Neural progenitor cell (in vitro differentiated cells): Measurements from ENCODE around the gene NLGN4X. TPM values are rescaled to one million over a fixed set of nuclear protein-coding genes. Genes with fewer than 3 reads are reported as not detected.

Source experiments
- DNase-seq: peaks from one replicate; pipeline ENCODE4 v3.0.0-alpha.2; 2016; ENCODE audit warnings: low spot score
- H2AFZ ChIP-seq: fragments of 200-600 bp; sonication (generic); replicated peaks from 2 replicates; pipeline ENCODE4 v1.6.1; 2016; ENCODE audit warnings: antibody characterized with exemption
- H3F3A ChIP-seq: fragments of 200-600 bp; sonication (generic); 2 replicates; pipeline ENCODE4 v1.6.1; 2016; ENCODE audit warnings: antibody characterized with exemption, low read depth
- H3K27ac ChIP-seq: fragments of 200-600 bp; sonication (generic); 2 replicates; pipeline ENCODE4 v1.5.1; 2016; ENCODE audit warnings: mild to moderate bottlenecking
- H3K27me3 ChIP-seq: fragments of 200-600 bp; sonication (generic); 2 replicates; pipeline ENCODE4 v1.6.1; 2016; ENCODE audit warnings: mild to moderate bottlenecking, moderate library complexity
- H3K36me3 ChIP-seq: fragments of 200-600 bp; sonication (generic); 2 replicates; pipeline ENCODE4 v1.5.1; 2016
- H3K4me1 ChIP-seq: fragments of 200-600 bp; sonication (generic); 2 replicates; pipeline ENCODE4 v1.6.1; 2016; ENCODE audit warnings: mixed run types
- H3K4me2 ChIP-seq: fragments of 200-600 bp; sonication (generic); 2 replicates; pipeline ENCODE4 v1.6.1; 2016
- H3K4me3 ChIP-seq: fragments of 200-600 bp; sonication (generic); 2 replicates; pipeline ENCODE4 v1.5.1; 2016
- H3K79me2 ChIP-seq: fragments of 200-600 bp; sonication (generic); 2 replicates; pipeline ENCODE4 v1.6.1; 2016; ENCODE audit warnings: low read depth
- H3K9ac ChIP-seq: fragments of 200-600 bp; sonication (generic); 2 replicates; pipeline ENCODE4 v1.6.1; 2016
- H3K9me3 ChIP-seq: fragments of 200-600 bp; sonication (generic); 2 replicates; pipeline ENCODE4 v1.5.1; 2016; ENCODE audit warnings: low read depth
- H4K20me1 ChIP-seq: fragments of 200-600 bp; sonication (generic); 2 replicates; pipeline ENCODE4 v1.6.1; 2016; ENCODE audit warnings: low read depth
- H3K27ac Mint-ChIP-seq: 3 replicates; pipeline ENCODE4 v1.8.0; 2021; ENCODE audit warnings: mixed read lengths
- H3K27me3 Mint-ChIP-seq: 2 replicates; pipeline ENCODE4 v1.8.0; 2022; ENCODE audit warnings: low read depth, mild to moderate bottlenecking, inconsistent platforms, moderate library complexity, mixed read lengths; ENCODE audit not compliant: insufficient read depth
- H3K36me3 Mint-ChIP-seq: 3 replicates; pipeline ENCODE4 v1.8.0; 2021; ENCODE audit warnings: mixed read lengths
- H3K4me1 Mint-ChIP-seq: 3 replicates; pipeline ENCODE4 v1.8.0; 2021; ENCODE audit warnings: mixed read lengths
- H3K4me3 Mint-ChIP-seq: 3 replicates; pipeline ENCODE4 v1.8.0; 2021; ENCODE audit warnings: mild to moderate bottlenecking, moderate library complexity, mixed read lengths
- H3K9me3 Mint-ChIP-seq: 3 replicates; pipeline ENCODE4 v1.8.0; 2020; ENCODE audit warnings: mixed read lengths
- EZH2 ChIP-seq: fragments of 200-600 bp; sonication (generic); IDR thresholded peaks from 2 replicates; pipeline ENCODE4 v1.6.1; 2017; ENCODE audit warnings: antibody characterized with exemption, mild to moderate bottlenecking, moderate library complexity
- EZH2phosphoT487 ChIP-seq: fragments of 200-600 bp; sonication (generic); IDR thresholded peaks from 2 replicates; pipeline ENCODE4 v1.6.1; 2017; ENCODE audit warnings: antibody characterized with exemption
- total RNA-seq: library from RNA; depleted of rRNA; stranded (reverse); fragments of >200 nt; gene quantifications from 2 replicates; pipeline ENCODE4 v1.2.3, GENCODE V29; 2015; ENCODE audit warnings: low replicate concordance
- TF ChIP-seq, protein P1 (sequence below): fragments of 200-600 bp; sonication (generic); IDR thresholded peaks from 2 replicates; pipeline ENCODE4 v1.5.1; 2017; ENCODE audit warnings: antibody characterized with exemption, mild to moderate bottlenecking

The NLGN4X gene
- total RNA-seq, 1 donor from 2014 or later = 10.1 TPM

DNA sequence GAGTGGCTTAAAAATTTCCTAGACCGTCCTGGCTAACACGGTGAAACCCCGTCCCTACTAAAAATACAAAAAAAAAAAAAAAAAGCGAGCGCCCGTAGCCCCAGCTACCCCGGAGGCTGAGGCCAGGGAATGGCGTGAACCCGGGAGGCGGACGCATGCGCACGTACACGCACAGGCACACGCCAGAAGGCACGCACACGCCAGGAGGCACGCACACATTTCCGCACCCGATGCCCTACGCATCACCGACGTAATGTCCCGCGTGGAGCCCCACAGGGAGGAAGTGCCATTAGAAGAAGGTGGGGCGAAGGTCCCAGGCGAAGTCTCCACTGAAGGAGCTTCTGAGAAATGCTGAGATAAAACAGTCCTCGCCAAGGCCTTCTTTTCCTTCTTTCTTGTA, 41.4 kb downstream of the NLGN4X start:
- H3K4me1 Mint-ChIP-seq = no peaks in the 10 kb centered on the region
- no peak overlapping the region for H3K4me3 Mint-ChIP-seq
- TF ChIP-seq, protein P1, sequence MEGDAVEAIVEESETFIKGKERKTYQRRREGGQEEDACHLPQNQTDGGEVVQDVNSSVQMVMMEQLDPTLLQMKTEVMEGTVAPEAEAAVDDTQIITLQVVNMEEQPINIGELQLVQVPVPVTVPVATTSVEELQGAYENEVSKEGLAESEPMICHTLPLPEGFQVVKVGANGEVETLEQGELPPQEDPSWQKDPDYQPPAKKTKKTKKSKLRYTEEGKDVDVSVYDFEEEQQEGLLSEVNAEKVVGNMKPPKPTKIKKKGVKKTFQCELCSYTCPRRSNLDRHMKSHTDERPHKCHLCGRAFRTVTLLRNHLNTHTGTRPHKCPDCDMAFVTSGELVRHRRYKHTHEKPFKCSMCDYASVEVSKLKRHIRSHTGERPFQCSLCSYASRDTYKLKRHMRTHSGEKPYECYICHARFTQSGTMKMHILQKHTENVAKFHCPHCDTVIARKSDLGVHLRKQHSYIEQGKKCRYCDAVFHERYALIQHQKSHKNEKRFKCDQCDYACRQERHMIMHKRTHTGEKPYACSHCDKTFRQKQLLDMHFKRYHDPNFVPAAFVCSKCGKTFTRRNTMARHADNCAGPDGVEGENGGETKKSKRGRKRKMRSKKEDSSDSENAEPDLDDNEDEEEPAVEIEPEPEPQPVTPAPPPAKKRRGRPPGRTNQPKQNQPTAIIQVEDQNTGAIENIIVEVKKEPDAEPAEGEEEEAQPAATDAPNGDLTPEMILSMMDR = no peak
- TF ChIP-seq EZH2phosphoT487 = no peak
- TF ChIP-seq EZH2 = no peak
- H3K4me2 ChIP-seq = no peak overlapping the region
- no peak for DNase-seq
- no peak overlapping the region for H3K9ac ChIP-seq
- no peaks in the 10 kb centered on the region for H4K20me1 ChIP-seq
- no peaks in the 10 kb centered on the region for H3K79me2 ChIP-seq
- no peaks in the 10 kb centered on the region for H3K27me3 Mint-ChIP-seq
- H3K9me3 Mint-ChIP-seq = peaks cover 26% of the 10 kb centered on the region
- no peaks in the 10 kb centered on the region for H3K9me3 ChIP-seq
- H3K4me1 ChIP-seq = no peaks in the 10 kb centered on the region
- no peaks in the 10 kb centered on the region for H3F3A ChIP-seq
- no peak overlapping the region for H3K4me3 ChIP-seq
- H3K36me3 Mint-ChIP-seq = peaks cover 38% of the 10 kb centered on the region
- H2AFZ ChIP-seq = no peak overlapping the region
- no peaks in the 10 kb centered on the region for H3K36me3 ChIP-seq
- no peak overlapping the region for H3K27ac ChIP-seq
- no peaks in the 10 kb centered on the region for H3K27me3 ChIP-seq
- H3K27ac Mint-ChIP-seq = no peak overlapping the region

DNA sequence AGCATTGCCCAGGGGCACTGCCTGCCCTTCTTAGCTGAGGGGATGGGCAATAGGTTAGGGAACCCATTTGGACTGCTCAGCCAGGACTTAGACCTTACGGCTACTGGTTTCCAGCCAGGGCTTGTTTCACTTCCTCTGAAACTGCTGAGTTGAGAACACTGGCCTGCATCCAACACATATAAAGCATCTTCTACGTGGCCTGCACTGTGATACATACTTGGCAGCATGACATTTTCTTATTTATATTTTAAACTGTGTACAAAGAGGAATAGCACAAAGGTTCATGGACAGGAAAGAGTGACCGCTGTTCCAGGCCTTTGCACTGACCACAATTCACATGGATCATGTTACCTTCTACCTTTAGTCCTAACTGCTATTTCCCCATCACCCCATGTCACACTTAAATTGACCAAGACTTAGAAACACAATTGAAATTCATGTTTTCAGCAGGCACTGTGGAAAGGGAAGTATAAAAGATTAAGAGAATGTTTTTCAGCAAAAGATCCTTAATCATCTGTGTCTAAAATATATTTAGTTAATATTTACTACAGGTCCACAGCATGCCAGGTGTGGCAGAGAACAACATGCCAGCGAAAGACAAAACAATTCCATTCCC, 43.7 kb downstream of the NLGN4X start:
- Histone ChIP-seq H3F3A (no peaks in the 10 kb centered on the region), H3K4me1 (no peaks in the 10 kb centered on the region), H4K20me1 (no peaks in the 10 kb centered on the region), H3K9me3 (no peaks in the 10 kb centered on the region), H3K4me2 (no peak overlapping the region), H3K79me2 (no peaks in the 10 kb centered on the region), H3K27me3 (no peaks in the 10 kb centered on the region), H2AFZ (no peak overlapping the region), H3K27ac (no peak overlapping the region), H3K4me3 (no peak overlapping the region), H3K9ac (no peak overlapping the region), H3K36me3 (no peaks in the 10 kb centered on the region)
- peaks cover 44% of the 10 kb centered on the region for H3K36me3 Mint-ChIP-seq
- H3K4me3 Mint-ChIP-seq = no peak overlapping the region
- no peak for TF ChIP-seq EZH2
- TF ChIP-seq, protein P1 = no peak
- no peak for TF ChIP-seq EZH2phosphoT487
- no peaks in the 10 kb centered on the region for H3K4me1 Mint-ChIP-seq
- H3K27me3 Mint-ChIP-seq = no peaks in the 10 kb centered on the region
- no peak overlapping the region for H3K27ac Mint-ChIP-seq
- H3K9me3 Mint-ChIP-seq = peaks cover 33% of the 10 kb centered on the region
- DNase-seq = no peak

DNA sequence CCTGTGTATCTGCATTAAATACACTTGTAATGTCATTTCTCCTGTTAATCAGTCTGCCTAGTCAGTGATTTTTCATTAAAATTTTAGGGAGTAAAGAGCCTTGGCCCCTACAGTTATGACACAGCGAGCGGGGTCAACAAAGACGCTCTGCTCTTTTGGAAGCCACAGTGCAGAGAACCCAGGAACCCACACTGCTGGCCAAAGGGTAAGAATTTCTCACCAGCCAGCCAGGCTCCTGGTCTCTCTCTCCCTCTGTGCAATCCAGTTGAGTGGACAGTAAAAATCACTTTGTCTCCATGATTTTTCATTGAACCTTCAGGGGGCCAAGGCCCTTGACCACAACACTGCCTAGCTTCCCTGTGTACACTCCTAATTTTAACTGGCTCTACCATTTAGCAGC, 52.8 kb downstream of the NLGN4X start:
- H3K79me2 ChIP-seq = no peaks in the 10 kb centered on the region
- no peak overlapping the region for H3K27ac ChIP-seq
- H3K4me2 ChIP-seq = no peak overlapping the region
- no peaks in the 10 kb centered on the region for H3K36me3 ChIP-seq
- H3K9me3 ChIP-seq = no peaks in the 10 kb centered on the region
- H3K9ac ChIP-seq = no peak overlapping the region
- H3K27me3 ChIP-seq = no peaks in the 10 kb centered on the region
- H3K4me3 ChIP-seq = no peak overlapping the region
- no peak overlapping the region for H3K27ac Mint-ChIP-seq
- TF ChIP-seq EZH2 = no peak
- no peak for TF ChIP-seq EZH2phosphoT487
- TF ChIP-seq, protein P1 = no peak
- peaks cover 8% of the 10 kb centered on the region for H3K4me1 Mint-ChIP-seq
- H3K27me3 Mint-ChIP-seq = no peaks in the 10 kb centered on the region
- H3K4me3 Mint-ChIP-seq = no peak overlapping the region
- no peak overlapping the region for H2AFZ ChIP-seq
- peaks cover 41% of the 10 kb centered on the region for H3K9me3 Mint-ChIP-seq
- H3K36me3 Mint-ChIP-seq = peaks cover 32% of the 10 kb centered on the region
- no peaks in the 10 kb centered on the region for H4K20me1 ChIP-seq
- H3K4me1 ChIP-seq = no peaks in the 10 kb centered on the region
- no peaks in the 10 kb centered on the region for H3F3A ChIP-seq
- DNase-seq = no peak
